Ovary (tissue), 9 donors: ENCODE measurements around the gene MMP24OS. TPM values are rescaled to one million over a fixed set of nuclear protein-coding genes. Genes with fewer than 3 reads are reported as not detected.

Experiments used
- DNase-seq, 5 donors: peaks; one replicate each; pipeline ENCODE4 v3.0.0-alpha.2; 2019 to 2020
- H3K27ac ChIP-seq, 2 donors: fragments of 200-600 bp; one replicate each; pipeline versions ENCODE4 v1.5.1 to v1.8.0; 2019 to 2022
- H3K27me3 ChIP-seq: fragments of 200-600 bp; one replicate; pipeline ENCODE4 v1.8.0; 2022
- H3K36me3 ChIP-seq: fragments of 200-600 bp; sonication (generic); one replicate; pipeline ENCODE4 v1.5.1; 2019
- H3K4me1 ChIP-seq: one replicate; pipeline ENCODE4 v1.8.1; 2013; ENCODE audit warnings: mild to moderate bottlenecking, moderate library complexity; ENCODE audit not compliant: insufficient read depth
- H3K4me3 ChIP-seq: fragments of 200-600 bp; sonication (generic); one replicate; pipeline ENCODE4 v1.5.1; 2017
- H3K9me3 ChIP-seq, 2 donors: fragments of 200-600 bp in 1 of 2; sonication (generic) in 1 of 2; one replicate each; pipeline versions ENCODE4 v1.5.1 to v1.8.1; 2013 to 2019; ENCODE audit warnings: mild to moderate bottlenecking in 1 of 2, moderate library complexity in 1 of 2
- CTCF ChIP-seq, 3 donors: fragments of 450-650 bp in 2 of 3; fragments of 200-600 bp in 1 of 3; IDR thresholded peaks; one replicate each; pipeline versions ENCODE4 v1.5.1 to v1.8.0; 2016 to 2022; ENCODE audit warnings: antibody characterized with exemption in 3 of 3, mild to moderate bottlenecking in 1 of 3
- EP300 ChIP-seq: sonication (generic); formaldehyde crosslinking; IDR thresholded peaks from one replicate; pipeline ENCODE4 v1.6.1; 2017; ENCODE audit warnings: antibody characterized with exemption
- POLR2A ChIP-seq: fragments of 450-650 bp; IDR thresholded peaks from one replicate; pipeline ENCODE4 v1.6.1; 2017; ENCODE audit warnings: antibody characterized with exemption, mild to moderate bottlenecking, moderate library complexity
- WGBS, 3 donors: extraction: QIAGEN DNeasy Blood & Tissue Kit in 1 of 3; methylation state at CpG; one replicate each; pipeline versions ENCODE4 v1.1.5 to v1.1.7; 2013 to 2017; 5-methylcytosine and 5-hydroxymethylcytosine counted together
- intact Hi-C, 4 donors: fragments of 100-400 bp; cut with DNase I; formaldehyde crosslinking; loops; one replicate each; pipeline versions ENCODE4 v1.11.0 to v1.15.1; 2022 to 2023
- polyA plus RNA-seq, 2 donors: library from polyadenylated mRNA; stranded (reverse); fragments of 200-250 nt in 1 of 2; fragments of 350-450 nt in 1 of 2; fragmentation: Illumina TruSeq in 1 of 2; extraction: RNeasy Lipid Tissue Mini Kit (QIAGEN cat#74804) in 1 of 2; gene quantifications; one replicate each; pipeline ENCODE4 v1.2.3, GENCODE V29; 2013 to 2014
- total RNA-seq, 7 donors: library from RNA; depleted of rRNA in 2 of 7; stranded (reverse); fragments of >200 nt in 2 of 7; fragmentation: NEBNext Ultra II Directional in 3 of 7; extraction: Animal tissue kit (Norgen Biotek cat#: 25700) in 3 of 7; gene quantifications; one replicate each; pipeline versions ENCODE4 v1.1.0 to v1.2.4, GENCODE V29; 2016 to 2023
- donor health status: DM: no; HTN: no; CAD: no; lungs with moderate emphysema.
- donor health status: DM: no; HTN: no; CAD: no.
- donor health status: Bipolar disorder and iron deficiency.
- donor health status: DM: yes; HTN: yes; CAD: no.
- donor health status: DM: no; HTN: no; CAD: no.
- donor health status: DM: yes; HTN: yes; CAD: no.

Gene MMP24OS
- total and polyA plus RNA-seq, 9 donors = 20.5 to 77.7 (median 57.8) TPM

- H3K36me3 ChIP-seq = no peaks in the 10 kb centered on the region
- TF ChIP-seq POLR2A (no peak), EP300 (no peak), CTCF (IDR thresholded peaks at IDR 0.05) (no peak)
- WGBS, 3 donors = 85 to 88% (median 86%) methylated on average over 23 to 24 of the region's 24 CpGs
- H3K27me3 ChIP-seq = no peaks in the 10 kb centered on the region
- intact Hi-C loops = loop anchor here in 1 of 4 donors (5.0 kb wide), 1 partner anchor 127 kb away; the partner anchor contains the start of gene EDEM2
- no peaks in the 10 kb centered on the region for H3K9me3 ChIP-seq
- peaks cover 10% of the 10 kb centered on the region for H3K4me1 ChIP-seq
- no peak overlapping the region for H3K4me3 ChIP-seq
- H3K27ac ChIP-seq = no peak overlapping the region
- no peak for DNase-seq
Measured at GRCh38 chr20:35274172-35275092, 3.5 kb downstream of the MMP24OS start.

GRCh38 chr20:35273449-35274171, 4.3 kb downstream of the MMP24OS start:
- no peak for TF ChIP-seq CTCF (IDR thresholded peaks at IDR 0.05)
- TF ChIP-seq EP300 = no peak
- no peak for TF ChIP-seq POLR2A
- H3K36me3 ChIP-seq = no peaks in the 10 kb centered on the region
- intact Hi-C loops = loop anchor here in 1 of 4 donors (5.0 kb wide), 1 partner anchor 126 kb away; the partner anchor contains the start of gene EDEM2
- no peak overlapping the region for H3K27ac ChIP-seq
- 66 to 69% (median 67%) methylated on average over 13 of the region's 13 CpGs for WGBS, 3 donors
- DNase-seq = no peak
- no peaks in the 10 kb centered on the region for H3K9me3 ChIP-seq
- no peaks in the 10 kb centered on the region for H3K27me3 ChIP-seq
- no peak overlapping the region for H3K4me3 ChIP-seq
- H3K4me1 ChIP-seq = peaks cover 10% of the 10 kb centered on the region

- WGBS, 3 donors = 59 to 72% (median 70%) methylated on average over 7 of the region's 7 CpGs
- Histone ChIP-seq H3K9me3 (no peaks in the 10 kb centered on the region), H3K36me3 (no peaks in the 10 kb centered on the region), H3K4me1 (peaks cover 3% of the 10 kb centered on the region), H3K27ac (no peak overlapping the region), H3K27me3 (no peaks in the 10 kb centered on the region), H3K4me3 (no peak overlapping the region)
- TF ChIP-seq POLR2A (no peak), CTCF (IDR thresholded peaks at IDR 0.05) (no peak), EP300 (no peak)
- intact Hi-C loops = loop anchor here in 1 of 4 donors (5.0 kb wide), 1 partner anchor 125 kb away; the partner anchor contains the start of gene EDEM2
- DNase-seq = no peak
Measured at GRCh38 chr20:35271904-35272303, 6.0 kb downstream of the MMP24OS start.

- TF ChIP-seq CTCF (IDR thresholded peaks at IDR 0.05) = no peak
- no peak for TF ChIP-seq POLR2A
- no peak for TF ChIP-seq EP300
- no peak overlapping the region for H3K27ac ChIP-seq
- no peaks in the 10 kb centered on the region for H3K9me3 ChIP-seq
- intact Hi-C loops = loop anchor here in 1 of 4 donors (5.0 kb wide), 1 partner anchor 124 kb away; the partner anchor contains the start of gene EDEM2
- H3K27me3 ChIP-seq = no peaks in the 10 kb centered on the region
- H3K36me3 ChIP-seq = no peaks in the 10 kb centered on the region
- H3K4me3 ChIP-seq = no peak overlapping the region
- DNase-seq = no peak
- WGBS, 3 donors = 83 to 85% (median 84%) methylated on average over 20 of the region's 20 CpGs
- no peaks in the 10 kb centered on the region for H3K4me1 ChIP-seq
Measured at GRCh38 chr20:35271073-35271882, 6.6 kb downstream of the MMP24OS start.
